NT2/D1 (cell line): ENCODE results near the gene ZBTB7B.

Experiments used
- DNase-seq: peaks from one replicate; pipeline ENCODE4 v3.0.0-alpha.2; 2011; ENCODE audit warnings: low read depth, low spot score
- H3K27me3 ChIP-seq: 2 replicates; pipeline ENCODE4 v1.6.0; 2011; ENCODE audit warnings: mild to moderate bottlenecking; ENCODE audit not compliant: insufficient read length, insufficient read depth
- H3K36me3 ChIP-seq: 2 replicates; pipeline ENCODE4 v1.6.1; 2011; ENCODE audit warnings: mild to moderate bottlenecking, low read length, mixed read lengths; ENCODE audit not compliant: insufficient read depth, insufficient read length
- H3K4me1 ChIP-seq: 2 replicates; pipeline ENCODE4 v1.5.1; 2011; ENCODE audit not compliant: insufficient read depth, insufficient read length
- H3K4me3 ChIP-seq: 2 replicates; pipeline ENCODE4 v1.5.1; 2011; ENCODE audit warnings: low read depth; ENCODE audit not compliant: insufficient read length
- H3K9ac ChIP-seq: 2 replicates; pipeline ENCODE4 v1.6.0; 2011; ENCODE audit warnings: low read depth; ENCODE audit not compliant: insufficient read length
- H3K9me3 ChIP-seq: 2 replicates; pipeline ENCODE4 v1.5.1; 2011; ENCODE audit warnings: mild to moderate bottlenecking, low read length; ENCODE audit not compliant: insufficient read depth
- SUZ12 ChIP-seq: IDR thresholded peaks from 2 replicates; pipeline ENCODE4 v1.6.1; 2011; ENCODE audit not compliant: insufficient read length, insufficient read depth; ENCODE audit errors: extremely low read depth
- YY1 ChIP-seq: IDR thresholded peaks from 2 replicates; pipeline ENCODE4 v1.6.1; 2011; ENCODE audit not compliant: insufficient read length, insufficient read depth
- ZNF274 ChIP-seq: IDR thresholded peaks from 2 replicates; pipeline ENCODE4 v1.6.1; 2011; ENCODE audit warnings: mild to moderate bottlenecking, low read depth, low read length

Gene ZBTB7B

DNA sequence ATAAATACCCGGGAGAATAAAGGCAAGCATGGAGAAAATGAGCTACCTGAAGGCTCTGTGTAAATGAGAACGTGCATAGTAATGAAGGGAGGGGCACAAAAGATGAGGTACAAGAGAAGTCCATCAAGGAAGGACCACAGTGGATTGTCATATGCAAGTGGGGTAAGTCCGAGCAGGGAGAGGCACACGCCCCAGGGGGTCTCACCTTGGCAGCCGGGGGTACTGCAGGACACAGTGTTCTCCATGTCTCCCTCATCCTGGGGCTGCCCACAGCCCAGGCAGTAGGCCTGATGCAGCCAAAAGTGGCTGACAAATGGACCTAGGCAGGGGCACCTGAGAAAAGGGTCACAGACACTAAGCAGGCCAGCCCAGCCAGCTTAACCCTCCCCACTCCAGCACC, 21.0 kb downstream of the ZBTB7B start:
- Histone ChIP-seq H3K9ac (no peak overlapping the region), H3K4me3 (no peak overlapping the region), H3K9me3 (peaks cover 31% of the 10 kb centered on the region; the same call in 1 of the 2 replicates), H3K27me3 (no peaks in the 10 kb centered on the region), H3K4me1 (peaks cover 10% of the 10 kb centered on the region), H3K36me3 (no peaks in the 10 kb centered on the region)
- DNase-seq: no peak
- TF ChIP-seq YY1: no peak
- no peak for TF ChIP-seq SUZ12
- no peak for TF ChIP-seq ZNF274

DNA sequence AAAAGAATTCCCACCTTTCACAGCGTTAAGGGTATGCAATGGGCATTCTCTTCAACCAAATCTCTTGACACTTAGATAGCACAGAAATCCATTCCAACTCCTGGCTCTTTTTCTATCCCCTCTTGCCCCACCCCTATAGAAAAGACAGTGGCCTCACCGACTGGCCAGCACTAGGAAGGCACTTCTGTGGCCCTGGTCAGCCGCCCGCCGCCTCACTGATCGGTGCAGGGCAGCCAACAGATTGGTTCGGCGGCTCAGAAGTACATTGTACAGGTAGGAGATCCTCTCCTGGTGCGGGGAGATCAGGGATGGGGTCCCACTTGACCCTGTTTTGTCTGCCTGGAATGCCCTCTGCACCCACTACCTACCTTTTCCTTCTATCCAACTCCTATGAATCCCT, 21.7 kb downstream of the ZBTB7B start:
- no peak overlapping the region for H3K9ac ChIP-seq
- peaks cover 24% of the 10 kb centered on the region; the same call in 1 of the 2 replicates for H3K9me3 ChIP-seq
- peaks cover 10% of the 10 kb centered on the region for H3K4me1 ChIP-seq
- H3K27me3 ChIP-seq: no peaks in the 10 kb centered on the region
- no peaks in the 10 kb centered on the region for H3K36me3 ChIP-seq
- DNase-seq: no peak
- H3K4me3 ChIP-seq: no peak overlapping the region
- TF ChIP-seq YY1 (no peak), SUZ12 (no peak), ZNF274 (no peak)

DNA sequence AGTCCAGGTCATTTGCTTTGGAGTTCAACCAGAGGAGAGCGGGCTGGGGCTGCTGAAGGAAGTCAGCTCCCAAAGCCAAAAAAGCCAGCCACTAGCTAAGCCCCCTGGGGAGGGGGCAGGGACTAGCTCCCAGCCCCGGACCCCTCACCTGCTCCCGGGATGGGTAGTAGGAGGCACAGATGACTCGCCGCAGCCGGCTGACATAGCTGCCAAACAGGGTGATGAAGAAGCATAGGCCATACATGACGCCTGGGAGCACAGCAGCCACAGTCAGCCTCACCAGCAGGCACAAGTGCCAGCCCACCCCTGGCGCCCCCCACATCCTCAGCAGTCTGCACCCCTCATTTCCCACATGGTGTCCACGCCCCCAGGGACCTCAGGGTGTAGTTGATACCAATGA, 23.6 kb downstream of the ZBTB7B start:
- H3K27me3 ChIP-seq: no peaks in the 10 kb centered on the region
- H3K4me1 ChIP-seq: peaks cover 10% of the 10 kb centered on the region
- no peak for DNase-seq
- no peaks in the 10 kb centered on the region for H3K36me3 ChIP-seq
- H3K9ac ChIP-seq: no peak overlapping the region
- no peak overlapping the region for H3K4me3 ChIP-seq
- TF ChIP-seq ZNF274: no peak
- no peak for TF ChIP-seq YY1
- no peak for TF ChIP-seq SUZ12
- H3K9me3 ChIP-seq: peaks cover 15% of the 10 kb centered on the region; the same call in 1 of the 2 replicates

GRCh38 chr1:155026588-155026987, 24.0 kb downstream of the ZBTB7B start:
- TF ChIP-seq SUZ12 (no peak), ZNF274 (no peak), YY1 (no peak)
- Histone ChIP-seq H3K27me3 (no peaks in the 10 kb centered on the region), H3K9me3 (peaks cover 12% of the 10 kb centered on the region; the same call in 1 of the 2 replicates), H3K9ac (no peak overlapping the region), H3K4me3 (no peak overlapping the region), H3K36me3 (no peaks in the 10 kb centered on the region), H3K4me1 (peaks cover 9% of the 10 kb centered on the region)
- DNase-seq: no peak

GRCh38 chr1:155029513-155030242, 27.1 kb downstream of the ZBTB7B start:
- H3K9me3 ChIP-seq: peaks cover 2% of the 10 kb centered on the region; the same call in 1 of the 2 replicates
- no peaks in the 10 kb centered on the region for H3K27me3 ChIP-seq
- no peak for DNase-seq
- no peaks in the 10 kb centered on the region for H3K36me3 ChIP-seq
- no peak overlapping the region for H3K4me3 ChIP-seq
- TF ChIP-seq SUZ12 (no peak), YY1 (no peak), ZNF274 (no peak)
- H3K9ac ChIP-seq: no peak overlapping the region
- peaks cover 8% of the 10 kb centered on the region for H3K4me1 ChIP-seq

- H3K9me3 ChIP-seq: no peaks in the 10 kb centered on the region
- no peaks in the 10 kb centered on the region for H3K36me3 ChIP-seq
- H3K9ac ChIP-seq: no peak overlapping the region
- H3K4me3 ChIP-seq: no peak overlapping the region
- no peak for DNase-seq
- H3K27me3 ChIP-seq: no peaks in the 10 kb centered on the region
- TF ChIP-seq ZNF274: no peak
- no peak for TF ChIP-seq SUZ12
- TF ChIP-seq YY1: no peak
- H3K4me1 ChIP-seq: peaks cover 8% of the 10 kb centered on the region
These were observed 27.7 kb downstream of the ZBTB7B start for GRCh38 chr1:155030243-155030795.

- TF ChIP-seq ZNF274: no peak
- TF ChIP-seq YY1: no peak
- TF ChIP-seq SUZ12: no peak
- H3K9ac ChIP-seq: no peak overlapping the region
- no peaks in the 10 kb centered on the region for H3K36me3 ChIP-seq
- no peak overlapping the region for H3K4me3 ChIP-seq
- H3K27me3 ChIP-seq: no peaks in the 10 kb centered on the region
- peaks cover 8% of the 10 kb centered on the region for H3K4me1 ChIP-seq
- no peak for DNase-seq
- no peaks in the 10 kb centered on the region for H3K9me3 ChIP-seq
These were observed 28.3 kb downstream of the ZBTB7B start for GRCh38 chr1:155030899-155031298.
